IMR-90 (cell line): Measurements from ENCODE around the gene CLCNKA. TPM values are rescaled to one million over a fixed set of nuclear protein-coding genes. Genes with fewer than 3 reads are reported as not detected.

Source experiments
- ATAC-seq: fragments of 200-7000 bp; cut with Tn5 transposase; 2 replicates; pipeline ENCODE4 v1.9.1; 2020; ENCODE audit warnings: low read depth, mild to moderate bottlenecking, moderate library complexity
- BruUV-seq: library from RNA; stranded (reverse); fragments of 400-500 nt; replicated peaks from 2 replicates; lab custom pipeline; 2021; lab: Mats Ljungman, UMichigan
- CTCF ChIA-PET: fragments of 300-600 bp; formaldehyde crosslinking; extraction: SDS; loops from one replicate; lab custom pipeline; 2021; ENCODE audit warnings: antibody characterized with exemption; lab: Yijun Ruan, JAX
- POLR2A ChIA-PET: fragments of 300-600 bp; sonication (Branson Sonifier 250); formaldehyde crosslinking; loops from one replicate; lab custom pipeline; 2022; ENCODE audit warnings: antibody characterized with exemption; ENCODE audit not compliant: unreplicated experiment; lab: Charles Lee
- DNase-seq: peaks from one replicate; pipeline ENCODE4 v3.0.0; 2013
- H2AFZ ChIP-seq: replicated peaks from 2 replicates; pipeline ENCODE3; 2013; ENCODE audit warnings: low read length, mild to moderate bottlenecking; ENCODE audit not compliant: poor library complexity
- H2AK5ac ChIP-seq: 2 replicates; pipeline ENCODE4 v1.6.1; 2013; ENCODE audit warnings: low read depth, low read length, inconsistent platforms
- H2AK9ac ChIP-seq: replicated peaks from 2 replicates; pipeline ENCODE3; 2013; ENCODE audit warnings: mild to moderate bottlenecking, low read depth, low read length, moderate library complexity; ENCODE audit not compliant: poor library complexity
- H2BK120ac ChIP-seq: 2 replicates; pipeline ENCODE4 v1.6.1; 2013; ENCODE audit warnings: low read depth, low read length, inconsistent platforms
- H2BK15ac ChIP-seq: 3 replicates; pipeline ENCODE4 v1.6.1; 2013; ENCODE audit warnings: low read depth, low read length, inconsistent platforms
- H2BK20ac ChIP-seq: 2 replicates; pipeline ENCODE4 v1.6.1; 2013; ENCODE audit warnings: low read depth, mild to moderate bottlenecking, inconsistent platforms, low read length, moderate library complexity
- H2BK5ac ChIP-seq: 2 replicates; pipeline ENCODE4 v1.6.1; 2013; ENCODE audit warnings: mild to moderate bottlenecking, low read depth, low read length, inconsistent platforms; ENCODE audit not compliant: poor library complexity, severe bottlenecking
- H3K14ac ChIP-seq: replicated peaks from 2 replicates; pipeline ENCODE4 v1.6.1; 2013; ENCODE audit warnings: low read depth, low read length, inconsistent platforms
- H3K18ac ChIP-seq: 2 replicates; pipeline ENCODE4 v1.6.1; 2013; ENCODE audit warnings: low read depth, low read length, control low read depth
- H3K23ac ChIP-seq: 2 replicates; pipeline ENCODE4 v1.6.1; 2013; ENCODE audit warnings: low read depth, low read length, inconsistent platforms
- H3K27ac ChIP-seq: 2 replicates; pipeline ENCODE4 v1.5.1; 2013; ENCODE audit warnings: mild to moderate bottlenecking, control low read depth, low read length; ENCODE audit not compliant: insufficient read depth
- H3K27me3 ChIP-seq: 2 replicates; pipeline ENCODE4 v1.6.1; 2013; ENCODE audit warnings: low read length; ENCODE audit not compliant: control insufficient read depth, insufficient read depth
- H3K36me3 ChIP-seq: 2 replicates; pipeline ENCODE4 v1.6.1; 2013; ENCODE audit warnings: low read length, mixed read lengths; ENCODE audit not compliant: control insufficient read depth, insufficient read depth
- H3K4ac ChIP-seq: 2 replicates; pipeline ENCODE4 v1.6.1; 2013; ENCODE audit warnings: low read depth, low read length, inconsistent platforms
- H3K4me1 ChIP-seq: 2 replicates; pipeline ENCODE4 v1.6.1; 2013; ENCODE audit warnings: low read length, mixed read lengths; ENCODE audit not compliant: control insufficient read depth, insufficient read depth
- H3K4me2 ChIP-seq: 2 replicates; pipeline ENCODE4 v1.6.1; 2013; ENCODE audit warnings: low read depth, mild to moderate bottlenecking, control low read depth, low read length, moderate library complexity
- H3K4me3 ChIP-seq: 2 replicates; pipeline ENCODE4 v1.5.1; 2013; ENCODE audit warnings: low read depth, mild to moderate bottlenecking, control low read depth, low read length, moderate library complexity; ENCODE audit not compliant: insufficient read depth
- H3K56ac ChIP-seq: 2 replicates; pipeline ENCODE4 v1.6.1; 2013; ENCODE audit warnings: low read length, inconsistent platforms; ENCODE audit not compliant: insufficient read depth; ENCODE audit errors: extremely low read depth
- H3K79me1 ChIP-seq, 2 experiments: 2 replicates each; pipeline ENCODE4 v1.6.1; 2013; ENCODE audit warnings: low read length in 2 of 2, inconsistent platforms in 1 of 2, low read depth in 1 of 2
- H3K9ac ChIP-seq: 2 replicates; pipeline ENCODE4 v1.6.1; 2013; ENCODE audit warnings: low read depth, low read length, control low read depth
- H3K9me1 ChIP-seq: 2 replicates; pipeline ENCODE4 v1.6.1; 2013; ENCODE audit warnings: low read length, inconsistent platforms; ENCODE audit not compliant: insufficient read depth
- H3K9me3 ChIP-seq: 2 replicates; pipeline ENCODE4 v1.6.1; 2013; ENCODE audit warnings: low read length; ENCODE audit not compliant: control insufficient read depth, insufficient read depth
- H4K20me1 ChIP-seq: 2 replicates; pipeline ENCODE4 v1.6.1; 2013; ENCODE audit warnings: low read length, inconsistent platforms; ENCODE audit not compliant: insufficient read depth
- H4K5ac ChIP-seq: 2 replicates; pipeline ENCODE4 v1.6.1; 2013; ENCODE audit warnings: mild to moderate bottlenecking, low read depth, low read length, control low read depth
- H4K8ac ChIP-seq, 2 experiments: 2 replicates each; pipeline ENCODE4 v1.6.1; 2013; ENCODE audit warnings: low read depth in 2 of 2, low read length in 2 of 2, control low read depth in 1 of 2, inconsistent platforms in 1 of 2
- H4K91ac ChIP-seq: 2 replicates; pipeline ENCODE4 v1.6.1; 2013; ENCODE audit warnings: low read depth, low read length, inconsistent platforms; ENCODE audit not compliant: insufficient read depth
- BHLHE40 ChIP-seq: fragments of 150-350 bp; IDR thresholded peaks from 2 replicates; pipeline ENCODE4 v1.6.1; 2016; ENCODE audit warnings: mild to moderate bottlenecking, low read depth, low read length
- CEBPB ChIP-seq: IDR thresholded peaks from 2 replicates; pipeline ENCODE4 v1.6.1; 2012; ENCODE audit warnings: low read depth, low read length, improper control_type of control experiment
- CHD1 ChIP-seq: IDR thresholded peaks from 2 replicates; pipeline ENCODE4 v1.6.1; 2012; ENCODE audit warnings: low read depth, low read length, improper control_type of control experiment
- FOS ChIP-seq: fragments of 150-350 bp; IDR thresholded peaks from 2 replicates; pipeline ENCODE4 v1.6.1; 2016; ENCODE audit warnings: low read depth, low read length
- MAZ ChIP-seq: IDR thresholded peaks from 2 replicates; pipeline ENCODE4 v1.6.1; 2012; ENCODE audit warnings: low read depth, mild to moderate bottlenecking, low read length, improper control_type of control experiment, moderate library complexity, borderline replicate concordance
- MXI1 ChIP-seq: IDR thresholded peaks from 2 replicates; pipeline ENCODE4 v1.6.1; 2012; ENCODE audit warnings: low read depth, mild to moderate bottlenecking, low read length, moderate library complexity, borderline replicate concordance
- whole genome bisulfite sequencing, 2 experiments: methylation state at CpG; one replicate each; pipeline versions ENCODE4 v1.1.5 to v1.1.7; 2013; ENCODE audit warnings: missing lambda C conversion rate in 2 of 2; ENCODE audit not compliant: insufficient read length in 1 of 2; ENCODE audit errors: extremely low coverage in 2 of 2; 5-methylcytosine and 5-hydroxymethylcytosine counted together
- dilution Hi-C: fragments of 300-500 bp; cut with HindIII; formaldehyde crosslinking; loops from one replicate; pipeline ENCODE4 v1.14.3; 2018; ENCODE audit warnings: low sequenced_read_pairs; ENCODE audit not compliant: unreplicated experiment
- in situ Hi-C: fragments of 300-500 bp; cut with MboI; formaldehyde crosslinking; loops from 3 replicates; pipeline ENCODE4 v1.14.3; 2019; ENCODE audit warnings: low sequenced_read_pairs, inconsistent platforms, mixed read lengths
- intact Hi-C: fragments of 100-400 bp; cut with micrococcal nuclease; formaldehyde crosslinking; loops from 2 replicates; pipeline ENCODE4 v1.10.0; 2022
- polyA plus RNA-seq, 3 experiments: library from polyadenylated mRNA; depleted of rRNA; stranded (reverse); fragments of >200 nt; gene quantifications; 2 replicates each; pipeline ENCODE4 v1.2.3, GENCODE V29; 2012; ENCODE audit warnings: low replicate concordance in 1 of 3
- total RNA-seq: library from RNA; depleted of rRNA; stranded (reverse); fragments of >200 nt; gene quantifications from 2 replicates; pipeline ENCODE4 v1.2.3, GENCODE V29; 2012

CLCNKA gene
- total and polyA plus RNA-seq, 2 of the 4 experiments (the other 2 are of a cell fraction): 0.05 TPM; not detected in 1

- BruUV-seq: no TSS peak
- H3K27ac ChIP-seq: peak within 1 kb of the TSS; percentile 25; the same call in 1 of the 2 replicates
- CTCF ChIA-PET: no interaction called here
Observed at GRCh38 chr1:16017461-16018303, 4.2 kb upstream of the CLCNKA start, which contains the start of gene HSPB7. Gene HSPB7 (minus strand): TSS chr1:16018043. CDS start chr1:16017963, 80 bp downstream.

More at GRCh38 chr1:16017461-16018303, 4.2 kb upstream of the CLCNKA start, which contains the start of gene HSPB7:
- H2BK120ac ChIP-seq: peak within 1 kb of the TSS; percentile 83
- H2AK5ac ChIP-seq: peak within 1 kb of the TSS; percentile 70
- no peaks in the 10 kb centered on the region for H3K79me1 ChIP-seq
- H3K27me3 ChIP-seq: no peaks in the 10 kb centered on the region; the same call in 1 of the 2 replicates
- no peak within 1 kb of the TSS for H3K56ac ChIP-seq
- no peaks in the 10 kb centered on the region for H3K9me3 ChIP-seq
- no peak within 1 kb of the TSS for H3K4me3 ChIP-seq
- H2BK5ac ChIP-seq: peak within 1 kb of the TSS; percentile 32
- 39% methylated on average over 27 of the region's 37 CpGs; no CpG with 5 or more reads in 1 of the 2 experiments for WGBS, 2 experiments
- intact Hi-C loops (no loop called here), in situ Hi-C loops (no loop called here), dilution Hi-C loops (no loop called here)
- no peaks in the 10 kb centered on the region for H4K20me1 ChIP-seq
- peak within 1 kb of the TSS; percentile 84 for H2AK9ac ChIP-seq
- no peak within 1 kb of the TSS for H3K4me2 ChIP-seq
- peaks cover 29% of the 10 kb centered on the region for H3K4me1 ChIP-seq
- H3K9me1 ChIP-seq: peaks cover 3% of the 10 kb centered on the region
- no peak within 1 kb of the TSS; the same call in 1 of the 3 replicates for H2BK15ac ChIP-seq
- 0 out of 2 replicates have a peak, but pooled peaks have one; percentile 40 for TF ChIP-seq BHLHE40
- TF ChIP-seq FOS: no peak
- TF ChIP-seq MXI1: peak; percentile 69; the same call in 1 of the 2 replicates
- no peak for TF ChIP-seq CHD1
- no peak for TF ChIP-seq CEBPB
- TF ChIP-seq MAZ: 0 out of 2 replicates have a peak, but pooled peaks have one; percentile 13
- H3K23ac ChIP-seq: peak within 1 kb of the TSS; percentile 71
- H4K91ac ChIP-seq: peak within 1 kb of the TSS; percentile 46; the same call in 1 of the 2 replicates
- H3K14ac ChIP-seq: peak within 1 kb of the TSS; percentile 86
- POLR2A ChIA-PET: no interaction called here
- DNase-seq: peak; percentile 52
- peak within 1 kb of the TSS; percentile 94 for H2AFZ ChIP-seq
- H4K5ac ChIP-seq: peak within 1 kb of the TSS; percentile 44
- peak within 1 kb of the TSS; percentile 38; the same call in 1 of the 2 replicates for H3K18ac ChIP-seq
- no peaks in the 10 kb centered on the region for H3K36me3 ChIP-seq
- peak; percentile 75 for ATAC-seq
- H3K9ac ChIP-seq: 0 out of 2 replicates have a peak within 1 kb of the TSS, but pooled peaks have one; percentile 36
- peak within 1 kb of the TSS; percentile 62 to 87 for H4K8ac ChIP-seq
- H2BK20ac ChIP-seq: peak within 1 kb of the TSS; percentile 69
- peak within 1 kb of the TSS; percentile 75 for H3K4ac ChIP-seq
